ENCODE results near the gene IMPG2.

IMPG2 gene

DNA sequence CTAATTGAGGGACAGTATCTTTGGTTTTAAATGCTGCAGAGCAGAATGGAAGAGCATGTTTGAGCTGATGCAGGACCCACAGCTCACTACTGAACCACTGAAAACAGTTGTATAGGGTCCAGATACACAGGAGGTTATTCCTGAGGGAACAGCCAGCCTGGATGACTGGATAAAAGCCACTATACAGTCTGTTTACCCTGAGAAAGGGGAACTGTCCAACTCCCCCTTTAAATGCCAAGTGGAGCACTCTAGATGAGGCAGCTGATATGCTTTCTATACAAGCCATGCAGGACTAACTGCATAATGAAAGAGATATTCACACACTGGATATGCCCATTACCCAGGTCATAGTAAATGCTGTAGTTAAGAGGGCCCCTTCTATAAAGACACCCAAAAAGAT is 138.6 kb downstream of the IMPG2 start:
- ChIA-PET POLR2A (no interaction called here), CTCF (no interaction called here)
- no peak for DNase-seq (ENCODE audit: extremely low spot score)
- no peak for TF ChIP-seq LEF1 (IDR thresholded peaks at IDR 0.05; ENCODE audit: borderline replicate concordance)
- TF ChIP-seq, protein P1, sequence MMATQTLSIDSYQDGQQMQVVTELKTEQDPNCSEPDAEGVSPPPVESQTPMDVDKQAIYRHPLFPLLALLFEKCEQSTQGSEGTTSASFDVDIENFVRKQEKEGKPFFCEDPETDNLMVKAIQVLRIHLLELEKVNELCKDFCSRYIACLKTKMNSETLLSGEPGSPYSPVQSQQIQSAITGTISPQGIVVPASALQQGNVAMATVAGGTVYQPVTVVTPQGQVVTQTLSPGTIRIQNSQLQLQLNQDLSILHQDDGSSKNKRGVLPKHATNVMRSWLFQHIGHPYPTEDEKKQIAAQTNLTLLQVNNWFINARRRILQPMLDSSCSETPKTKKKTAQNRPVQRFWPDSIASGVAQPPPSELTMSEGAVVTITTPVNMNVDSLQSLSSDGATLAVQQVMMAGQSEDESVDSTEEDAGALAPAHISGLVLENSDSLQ (IDR thresholded peaks at IDR 0.05) = no peak
- TF ChIP-seq CTBP1 (IDR thresholded peaks at IDR 0.05; ENCODE audit: borderline replicate concordance) = no peak
- no peak for TF ChIP-seq ELF4 (IDR thresholded peaks at IDR 0.05)

DNA sequence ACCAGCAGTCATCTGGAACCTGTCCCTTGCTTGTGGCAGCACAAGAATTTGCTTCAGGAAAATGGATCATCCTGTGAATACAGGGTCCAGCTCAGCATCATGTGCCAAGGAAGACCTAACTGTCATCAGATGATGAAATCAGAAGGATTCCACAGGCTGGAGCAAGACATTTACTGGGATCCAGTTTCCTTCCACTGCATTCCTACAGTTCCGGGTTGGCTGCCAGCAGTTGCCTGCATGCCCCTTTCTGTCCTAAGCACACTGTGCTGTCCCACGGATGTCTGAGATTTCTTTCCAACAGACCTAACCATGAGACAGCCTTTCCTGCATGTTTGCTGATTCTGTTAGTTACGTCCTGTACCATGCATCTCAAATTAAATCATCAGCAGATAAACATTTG is 140.7 kb downstream of the IMPG2 start:
- TF ChIP-seq NFRKB (IDR thresholded peaks at IDR 0.05) (no peak), SUZ12 (IDR thresholded peaks at IDR 0.05) (no peak), L3MBTL2 (conservative IDR thresholded peaks at IDR 0.05) (no peak), HDGF (IDR thresholded peaks at IDR 0.05; ENCODE audit: borderline replicate concordance) (no peak), SP1 (IDR thresholded peaks at IDR 0.05) (no peak), CTBP1 (IDR thresholded peaks at IDR 0.05; ENCODE audit: borderline replicate concordance) (no peak), FOXK2 (IDR thresholded peaks at IDR 0.05) (no peak), FOXM1 (IDR thresholded peaks at IDR 0.05; ENCODE audit: borderline replicate concordance) (no peak), ZNF384 (IDR thresholded peaks at IDR 0.05) (no peak), BHLHE40 (IDR thresholded peaks at IDR 0.05; ENCODE audit: borderline replicate concordance) (no peak), FOXA1 (IDR thresholded peaks at IDR 0.05) (no peak), ARNT (IDR thresholded peaks at IDR 0.05) (no peak), TARDBP (IDR thresholded peaks at IDR 0.05) (no peak), LEF1 (IDR thresholded peaks at IDR 0.05; ENCODE audit: borderline replicate concordance) (no peak)
- TF ChIP-seq, protein P1 (IDR thresholded peaks at IDR 0.05) = no peak
- ChIA-PET CTCF (no interaction called here), POLR2A (no interaction called here)
- no peak for DNase-seq (ENCODE audit: extremely low spot score)

DNA sequence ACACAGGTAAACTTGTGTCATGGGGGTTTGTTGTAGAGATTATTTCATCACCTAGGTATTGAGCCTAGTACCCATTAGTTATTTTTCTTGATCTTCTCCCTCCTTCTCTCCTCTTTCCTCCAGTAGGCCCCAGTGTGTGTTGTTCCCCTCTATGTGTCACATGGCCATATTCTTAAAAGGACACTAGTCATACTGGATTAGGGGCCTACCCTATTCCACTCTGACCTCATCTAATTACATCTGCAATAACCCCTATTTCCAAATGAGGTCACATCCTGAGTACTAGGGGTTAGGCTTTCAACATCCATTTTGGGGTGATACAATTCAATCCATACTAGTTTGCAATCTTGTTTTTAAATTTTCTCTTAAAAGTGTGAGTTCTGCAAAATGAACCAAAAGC is 142.8 kb downstream of the IMPG2 start:
- TF ChIP-seq ARNT (IDR thresholded peaks at IDR 0.05) = no peak
- no peak for TF ChIP-seq ELF4 (IDR thresholded peaks at IDR 0.05)
- TF ChIP-seq SP1 (IDR thresholded peaks at IDR 0.05) = no peak
- TF ChIP-seq SUZ12 (IDR thresholded peaks at IDR 0.05) = no peak
- no peak for TF ChIP-seq FOXM1 (IDR thresholded peaks at IDR 0.05; ENCODE audit: borderline replicate concordance)
- TF ChIP-seq, protein P1 (IDR thresholded peaks at IDR 0.05) = no peak
- no peak for TF ChIP-seq HDGF (IDR thresholded peaks at IDR 0.05; ENCODE audit: borderline replicate concordance)
- TF ChIP-seq CTBP1 (IDR thresholded peaks at IDR 0.05; ENCODE audit: borderline replicate concordance) = no peak
- no peak for TF ChIP-seq ZNF384 (IDR thresholded peaks at IDR 0.05)
- no peak for TF ChIP-seq BHLHE40 (IDR thresholded peaks at IDR 0.05; ENCODE audit: borderline replicate concordance)
- no peak for TF ChIP-seq TARDBP (IDR thresholded peaks at IDR 0.05)
- TF ChIP-seq FOXA1 (IDR thresholded peaks at IDR 0.05) = no peak
- TF ChIP-seq L3MBTL2 (conservative IDR thresholded peaks at IDR 0.05) = no peak
- CTCF ChIA-PET = no interaction called here
- no peak for DNase-seq (ENCODE audit: extremely low spot score)
- POLR2A ChIA-PET = no interaction called here

Measured in HEK293T (cell line).